ENCODE data around the gene PADI3.
"Not testable (repeated sequence)": the region's sequence is repeated elsewhere in the genome, so short reads cannot be mapped to it uniquely, and the experiment has no call there.

PADI3 gene

DNA sequence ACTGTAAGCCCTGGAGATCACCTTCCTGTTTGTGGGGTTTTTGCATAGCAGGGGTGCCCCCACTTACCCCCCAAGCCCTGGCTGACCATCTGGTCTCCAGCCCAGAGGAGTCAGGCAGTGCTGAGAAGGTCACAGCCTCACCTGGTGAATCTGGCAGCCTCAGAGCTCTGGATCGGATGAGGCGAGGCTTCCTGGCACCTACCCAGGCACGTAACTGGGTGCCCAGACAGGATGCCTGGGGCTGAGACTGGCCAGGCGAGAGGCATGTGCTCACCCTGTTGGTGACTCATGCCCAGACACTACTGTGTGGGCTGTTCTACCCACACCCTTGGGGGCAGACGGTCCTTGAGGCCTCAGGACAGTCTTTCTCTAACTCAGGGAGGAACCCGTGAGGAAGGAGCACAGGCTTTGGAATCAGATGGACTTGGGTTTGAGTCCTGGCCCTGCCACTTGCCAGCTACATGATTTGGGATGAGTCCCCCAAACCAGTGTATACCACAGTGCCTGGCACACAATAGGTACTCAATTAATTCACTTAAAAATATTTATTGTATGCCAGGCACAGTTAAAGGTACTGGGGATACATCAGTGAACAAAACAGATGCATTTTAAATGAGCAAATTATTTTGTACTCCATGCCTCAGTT lies 15.1 kb upstream of the PADI3 start:
- TF ChIP-seq CTCF (IDR thresholded peaks at IDR 0.05; ENCODE audit: low read depth, low read length) = no peak

DNA sequence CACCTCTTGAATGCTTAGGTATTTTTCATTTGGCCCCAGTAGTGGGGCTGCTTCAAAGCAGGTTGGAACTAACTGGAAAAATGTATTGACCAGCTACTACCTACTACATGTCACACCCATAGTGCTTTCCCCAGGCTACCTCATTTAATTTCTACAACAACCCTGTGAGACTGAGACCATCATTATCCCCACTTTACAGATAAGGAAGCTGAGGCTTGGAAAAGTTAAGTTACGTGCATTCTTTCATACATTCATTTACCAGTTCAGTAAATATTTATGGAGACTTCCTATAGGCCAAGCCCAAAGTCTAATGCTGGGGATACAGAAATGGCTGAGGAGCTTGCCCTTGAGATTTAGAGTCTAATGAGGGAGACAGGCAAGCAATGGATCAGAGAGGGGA lies 14.5 kb upstream of the PADI3 start:
- no peak overlapping the region for H3K4me3 ChIP-seq (ENCODE audit: low read depth, low read length)
- no peak for TF ChIP-seq CTCF (IDR thresholded peaks at IDR 0.05; ENCODE audit: low read depth, low read length)

More for the DNA sequence above, 15.1 kb upstream of the PADI3 start:
- H3K4me3 ChIP-seq (ENCODE audit: low read depth, low read length) = no peak overlapping the region

DNA sequence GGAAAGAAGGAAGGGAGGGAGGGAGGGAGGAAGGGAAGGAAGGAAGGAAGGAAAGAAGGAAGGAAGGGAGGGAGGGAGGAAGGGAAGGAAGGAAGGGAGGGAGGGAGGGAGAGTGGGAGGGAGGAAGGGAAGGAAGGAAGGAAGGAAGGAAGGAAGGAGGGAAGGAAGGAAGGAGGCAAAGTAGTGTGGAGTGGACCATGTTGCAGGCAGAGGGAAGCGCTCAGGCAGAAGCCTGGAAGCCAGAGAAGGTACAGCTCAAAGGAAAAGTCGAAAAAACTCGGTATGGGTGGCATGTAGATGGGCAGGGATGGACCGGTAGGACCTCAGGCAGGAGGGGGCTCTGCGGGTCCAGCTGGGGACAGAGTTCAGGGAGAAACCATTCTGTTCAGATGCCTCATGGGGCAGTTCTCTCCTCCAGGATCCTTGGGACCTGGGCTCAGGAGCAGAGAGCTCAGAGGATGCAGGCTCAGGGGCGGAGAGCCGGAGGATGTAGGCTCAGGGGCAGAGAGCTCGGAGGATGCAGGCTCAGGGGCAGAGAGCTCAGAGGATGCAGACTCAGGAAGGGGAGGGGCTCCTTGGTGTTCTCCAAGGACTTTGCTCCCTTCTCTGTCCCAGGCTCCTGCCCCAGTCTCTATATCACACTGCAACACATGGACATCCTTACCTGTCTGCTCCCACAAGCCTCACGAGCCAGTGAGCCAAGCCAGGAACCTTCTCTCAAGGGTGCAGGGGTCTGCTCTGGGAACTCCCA lies 13.6 kb upstream of the PADI3 start:
- no peak for TF ChIP-seq CTCF (IDR thresholded peaks at IDR 0.05; ENCODE audit: low read depth, low read length)

GRCh38 chr1:17236779-17237560 lies 11.9 kb upstream of the PADI3 start:
- peak; percentile 65 for TF ChIP-seq CTCF (IDR thresholded peaks at IDR 0.05; ENCODE audit: low read depth, low read length)
- H3K4me3 ChIP-seq (ENCODE audit: low read depth, low read length) = no peak overlapping the region

More for the DNA sequence above, 13.6 kb upstream of the PADI3 start:
- H3K4me3 ChIP-seq (ENCODE audit: low read depth, low read length) = no peak overlapping the region

- H3K4me3 ChIP-seq (ENCODE audit: low read depth, low read length) = no peak overlapping the region
- no peak for TF ChIP-seq CTCF (IDR thresholded peaks at IDR 0.05; ENCODE audit: low read depth, low read length)
Observed at GRCh38 chr1:17237561-17237903, 11.4 kb upstream of the PADI3 start.

DNA sequence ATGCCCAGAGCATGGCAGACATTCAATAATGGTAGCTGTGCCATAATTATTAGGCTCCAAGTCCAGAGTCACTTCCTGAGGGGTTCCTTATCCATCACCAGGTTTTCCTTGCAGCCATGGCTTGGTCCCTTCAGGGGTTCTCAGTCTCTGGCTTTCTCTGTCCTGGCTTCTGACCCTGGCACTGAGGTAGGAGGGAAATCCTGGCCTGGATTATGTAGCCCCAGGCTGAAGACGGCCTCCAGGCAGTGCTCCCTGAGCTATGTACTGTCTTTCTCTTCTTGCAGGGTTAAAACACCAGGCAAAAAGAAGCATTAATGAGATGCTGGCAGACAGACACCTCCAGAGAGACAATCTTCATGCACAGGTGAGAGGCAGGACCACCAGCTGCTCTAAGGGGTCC lies 9.5 kb upstream of the PADI3 start:
- TF ChIP-seq CTCF (IDR thresholded peaks at IDR 0.05; ENCODE audit: low read depth, low read length) = no peak
- H3K4me3 ChIP-seq (ENCODE audit: low read depth, low read length) = no peak overlapping the region

- not testable (repeated sequence) for H3K4me3 ChIP-seq (ENCODE audit: low read depth, low read length)
Observed at GRCh38 chr1:17241011-17241779, 7.7 kb upstream of the PADI3 start.

GRCh38 chr1:17241780-17242074 lies 7.2 kb upstream of the PADI3 start:
- not testable (repeated sequence) for H3K4me3 ChIP-seq (ENCODE audit: low read depth, low read length)

All from WI38 (cell line).